ENCODE data around the gene FANCE. TPM values are rescaled to one million over a fixed set of nuclear protein-coding genes. Genes with fewer than 3 reads are reported as not detected.

Gene FANCE
- polyA plus RNA-seq, 1 experiment: 7.0 TPM

GRCh38 chr6:35442693-35443092, 9.4 kb upstream of the FANCE start:
- no peak overlapping the region for H3K4me3 ChIP-seq (ENCODE audit: low read depth, low read length)
- TF ChIP-seq, protein P1, sequence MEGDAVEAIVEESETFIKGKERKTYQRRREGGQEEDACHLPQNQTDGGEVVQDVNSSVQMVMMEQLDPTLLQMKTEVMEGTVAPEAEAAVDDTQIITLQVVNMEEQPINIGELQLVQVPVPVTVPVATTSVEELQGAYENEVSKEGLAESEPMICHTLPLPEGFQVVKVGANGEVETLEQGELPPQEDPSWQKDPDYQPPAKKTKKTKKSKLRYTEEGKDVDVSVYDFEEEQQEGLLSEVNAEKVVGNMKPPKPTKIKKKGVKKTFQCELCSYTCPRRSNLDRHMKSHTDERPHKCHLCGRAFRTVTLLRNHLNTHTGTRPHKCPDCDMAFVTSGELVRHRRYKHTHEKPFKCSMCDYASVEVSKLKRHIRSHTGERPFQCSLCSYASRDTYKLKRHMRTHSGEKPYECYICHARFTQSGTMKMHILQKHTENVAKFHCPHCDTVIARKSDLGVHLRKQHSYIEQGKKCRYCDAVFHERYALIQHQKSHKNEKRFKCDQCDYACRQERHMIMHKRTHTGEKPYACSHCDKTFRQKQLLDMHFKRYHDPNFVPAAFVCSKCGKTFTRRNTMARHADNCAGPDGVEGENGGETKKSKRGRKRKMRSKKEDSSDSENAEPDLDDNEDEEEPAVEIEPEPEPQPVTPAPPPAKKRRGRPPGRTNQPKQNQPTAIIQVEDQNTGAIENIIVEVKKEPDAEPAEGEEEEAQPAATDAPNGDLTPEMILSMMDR (IDR thresholded peaks at IDR 0.05; ENCODE audit: low read depth, low read length): no peak
- no peak overlapping the region for H3K27ac ChIP-seq (ENCODE audit: low read depth, low read length)
- CTCF ChIA-PET: interaction anchor here (1.7 kb wide), 1 partner anchor 27 kb away, joined by 4 read pairs; no protein-coding TSS in a partner anchor
- H3K27me3 ChIP-seq (ENCODE audit: control insufficient read depth, insufficient read depth, low read length): no peaks in the 10 kb centered on the region
- DNase-seq (ENCODE audit: low read depth, low spot score): no peak
- H3K9me3 ChIP-seq (ENCODE audit: control insufficient read depth, insufficient read depth, low read length): no peaks in the 10 kb centered on the region
- POLR2A ChIA-PET: interaction anchor here (1.0 kb wide), 1 partner anchor 15 kb away, joined by 5 read pairs; no protein-coding TSS in a partner anchor

GRCh38 chr6:35443341-35444030, 8.7 kb upstream of the FANCE start:
- ChIA-PET CTCF (interaction anchor here (1.2 to 1.8 kb wide), 3 partner anchors 24 to 102 kb away, joined by 3 to 6 read pairs (median 4); partner anchors contain the start of gene PPARD), POLR2A (interaction anchor here (1.0 kb wide), 2 partner anchors 16 to 125 kb away, joined by 3 to 5 read pairs; no protein-coding TSS in a partner anchor)
- no peaks in the 10 kb centered on the region for H3K27me3 ChIP-seq (ENCODE audit: control insufficient read depth, insufficient read depth, low read length)
- TF ChIP-seq, protein P1 (IDR thresholded peaks at IDR 0.05; ENCODE audit: low read depth, low read length): no peak
- no peak overlapping the region for H3K4me3 ChIP-seq (ENCODE audit: low read depth, low read length)
- DNase-seq (ENCODE audit: low read depth, low spot score): no peak
- H3K27ac ChIP-seq (ENCODE audit: low read depth, low read length): no peak overlapping the region
- no peaks in the 10 kb centered on the region for H3K9me3 ChIP-seq (ENCODE audit: control insufficient read depth, insufficient read depth, low read length)

DNA sequence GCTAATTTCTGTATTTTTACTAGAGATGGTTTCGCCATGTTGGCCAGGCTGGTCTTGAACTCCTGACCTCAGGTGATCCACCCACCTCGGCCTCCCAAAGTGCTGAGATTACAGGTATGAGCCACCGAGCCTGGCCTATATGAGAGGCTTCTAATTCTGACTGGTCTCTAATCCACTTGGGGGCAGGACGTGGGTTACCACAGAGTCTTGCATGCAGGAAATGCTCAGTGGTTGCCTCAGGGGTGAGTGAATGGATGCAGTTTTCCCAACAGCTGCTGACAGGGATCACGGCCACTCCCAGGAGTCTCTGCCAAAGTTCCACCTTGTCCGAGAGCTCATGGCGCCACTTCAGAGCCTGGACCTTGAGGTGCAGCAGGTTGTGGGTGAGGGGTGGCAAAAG, 6.4 kb upstream of the FANCE start:
- Histone ChIP-seq H3K27me3 (ENCODE audit: control insufficient read depth, insufficient read depth, low read length) (no peaks in the 10 kb centered on the region), H3K27ac (ENCODE audit: low read depth, low read length) (no peak overlapping the region), H3K4me3 (ENCODE audit: low read depth, low read length) (no peak overlapping the region), H3K9me3 (ENCODE audit: control insufficient read depth, insufficient read depth, low read length) (no peaks in the 10 kb centered on the region)
- POLR2A ChIA-PET: no interaction called here
- TF ChIP-seq, protein P1 (IDR thresholded peaks at IDR 0.05; ENCODE audit: low read depth, low read length): no peak
- CTCF ChIA-PET: interaction anchor here (6.1 kb wide), 1 partner anchor 26 kb away, joined by 73 read pairs; no protein-coding TSS in a partner anchor
- DNase-seq (ENCODE audit: low read depth, low spot score): no peak

GRCh38 chr6:35448191-35448590, 3.9 kb upstream of the FANCE start:
- ChIA-PET POLR2A (interaction anchor here (0.6 kb wide), 1 partner anchor 27 kb away, joined by 3 read pairs; no protein-coding TSS in a partner anchor), CTCF (interaction anchor here (0.7 to 9.4 kb wide), 7 partner anchors 9 to 120 kb away, joined by 3 to 201 read pairs (median 5); partner anchors contain the start of gene PPARD)
- DNase-seq (ENCODE audit: low read depth, low spot score): no peak
- no peaks in the 10 kb centered on the region; the same call in 1 of the 2 replicates for H3K9me3 ChIP-seq (ENCODE audit: control insufficient read depth, insufficient read depth, low read length)
- H3K4me3 ChIP-seq (ENCODE audit: low read depth, low read length): no peak overlapping the region
- no peaks in the 10 kb centered on the region for H3K27me3 ChIP-seq (ENCODE audit: control insufficient read depth, insufficient read depth, low read length)
- TF ChIP-seq, protein P1 (IDR thresholded peaks at IDR 0.05; ENCODE audit: low read depth, low read length): no peak
- H3K27ac ChIP-seq (ENCODE audit: low read depth, low read length): no peak overlapping the region
